CD4-positive, alpha-beta T cell treated with Interleukin-12 subunit alpha and Interleukin-12 subunit beta, for 1 hour (primary cell): ENCODE measurements around the gene PFKL.
"Not testable (repeated sequence)": the region's sequence is repeated elsewhere in the genome, so short reads cannot be mapped to it uniquely, and the experiment has no call there.

Experiments
- DNase-seq: peaks from one replicate; pipeline ENCODE4 v3.0.0-alpha.2; 2020

The PFKL gene

GRCh38 chr21:44349416-44349846, 49.6 kb downstream of the PFKL start:
- no peak for DNase-seq

DNA sequence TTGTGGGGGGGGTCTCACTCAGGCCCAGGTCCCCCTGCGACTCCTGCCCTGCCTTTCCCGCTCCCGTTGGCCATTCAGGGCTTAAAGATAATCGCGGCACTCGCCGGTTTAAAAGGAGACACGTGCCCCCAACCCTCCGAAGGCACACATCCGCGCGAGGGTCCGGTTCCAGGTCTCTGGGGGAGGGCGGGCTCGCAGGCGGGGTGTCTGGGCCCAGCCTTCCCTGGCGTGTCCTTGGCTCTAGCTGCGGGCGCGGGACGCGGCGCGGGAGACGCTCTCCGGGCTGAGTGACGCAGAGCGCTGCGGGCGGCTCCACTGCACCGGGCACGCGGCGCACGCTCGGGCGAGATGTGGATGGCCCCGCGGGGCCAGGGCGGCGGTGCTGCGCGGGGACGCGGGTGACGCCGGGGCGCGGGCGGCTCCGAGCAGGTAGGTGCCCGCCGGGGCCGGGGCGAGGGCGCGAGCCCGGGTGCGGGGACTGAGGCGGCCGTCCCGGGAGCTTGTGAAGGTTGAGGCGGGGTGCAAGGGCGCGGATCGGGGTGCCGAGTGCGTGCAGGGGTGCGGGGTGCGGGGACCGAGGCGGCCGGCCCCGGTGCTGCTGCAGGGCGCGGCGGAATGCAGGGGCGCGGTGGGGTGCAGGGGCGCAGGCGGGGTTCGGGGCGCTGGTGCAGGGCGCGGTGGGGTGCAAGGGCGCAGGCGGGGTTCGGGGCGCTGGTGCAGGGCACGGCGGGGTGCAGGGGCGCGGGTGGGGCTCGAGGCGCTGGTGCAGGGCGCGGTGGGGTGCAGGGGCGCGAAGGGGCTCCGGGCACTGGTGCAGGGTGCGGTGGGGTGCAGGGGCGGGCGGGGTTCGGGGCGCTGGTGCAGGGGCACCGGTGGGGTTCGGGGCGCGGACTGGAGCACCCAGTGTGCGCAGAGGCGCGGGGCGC, 50.3 kb downstream of the PFKL start:
- DNase-seq: no peak

- DNase-seq: no peak
Measured at GRCh38 chr21:44350773-44351481, 51.1 kb downstream of the PFKL start.

GRCh38 chr21:44351535-44352252, 51.8 kb downstream of the PFKL start:
- DNase-seq: no peak

GRCh38 chr21:44352253-44352860, 52.5 kb downstream of the PFKL start:
- DNase-seq: no peak

GRCh38 chr21:44353191-44353970, 53.5 kb downstream of the PFKL start, which contains the start of gene TRPM2:
Gene TRPM2, plus strand, starts transcription at chr21:44353621. Its CDS starts 80 bp downstream, at chr21:44353701.
- DNase-seq: peak; percentile 31

DNA sequence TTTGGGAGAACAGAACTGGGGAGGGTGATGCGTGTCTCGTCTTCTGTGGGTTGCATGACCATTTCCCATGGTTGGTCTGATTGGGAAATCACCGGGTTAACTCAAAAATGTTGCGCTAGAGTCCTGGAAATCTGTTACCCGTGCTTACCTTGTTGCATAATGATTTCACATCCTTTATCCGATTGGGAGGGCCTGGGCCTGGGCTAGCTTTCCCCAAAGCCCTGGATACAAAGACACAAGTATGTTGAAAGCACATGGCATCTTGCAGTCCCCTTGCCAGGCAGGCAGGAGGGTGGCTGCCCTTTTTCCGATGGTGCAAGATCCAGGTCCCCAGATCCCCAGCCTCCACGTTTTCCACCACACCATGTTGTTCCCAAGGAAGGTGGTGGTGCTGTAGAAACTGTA, 54.1 kb downstream of the PFKL start:
- no peak for DNase-seq

- DNase-seq: no peak
Measured at GRCh38 chr21:44354775-44355771, 55.2 kb downstream of the PFKL start.

DNA sequence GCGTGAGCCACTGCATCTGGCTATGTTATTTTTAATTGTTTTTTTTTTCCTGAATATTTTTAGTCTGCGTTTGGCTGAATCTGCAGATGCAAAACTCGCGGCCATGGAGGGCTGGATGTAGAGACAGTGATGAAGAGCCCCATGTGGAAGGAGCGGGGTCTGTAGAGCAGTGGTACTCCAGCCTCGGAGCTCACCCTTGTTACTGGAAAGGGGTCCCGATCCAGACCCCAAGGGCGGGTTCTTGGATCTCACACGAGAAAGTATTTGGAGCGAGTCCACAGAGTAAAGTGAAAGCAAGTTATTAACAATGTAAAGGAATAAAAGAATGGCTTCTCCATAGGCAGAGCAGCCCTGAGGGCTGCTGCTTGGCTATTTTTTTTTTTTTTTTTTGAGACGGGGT, 56.3 kb downstream of the PFKL start:
- DNase-seq: no peak

DNA sequence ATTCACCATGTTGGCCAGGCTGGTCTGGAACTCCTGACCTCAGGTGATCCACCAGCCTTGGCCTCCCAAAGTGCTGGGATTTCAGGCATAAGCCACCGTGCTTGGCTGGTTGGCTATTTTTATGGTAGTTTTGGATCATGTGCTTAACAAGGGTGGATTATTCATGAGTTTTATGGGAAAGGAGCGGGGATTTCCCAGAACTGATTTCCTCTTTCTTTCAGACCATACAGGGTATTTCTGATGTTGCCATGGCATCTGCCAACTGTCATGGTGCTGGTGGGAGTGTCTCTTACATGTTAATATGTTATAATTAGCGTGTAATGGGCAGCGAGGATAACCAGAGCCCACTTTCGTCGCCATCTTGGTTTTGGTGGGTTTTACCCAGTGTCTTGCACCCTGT, 56.8 kb downstream of the PFKL start:
- no peak for DNase-seq

DNA sequence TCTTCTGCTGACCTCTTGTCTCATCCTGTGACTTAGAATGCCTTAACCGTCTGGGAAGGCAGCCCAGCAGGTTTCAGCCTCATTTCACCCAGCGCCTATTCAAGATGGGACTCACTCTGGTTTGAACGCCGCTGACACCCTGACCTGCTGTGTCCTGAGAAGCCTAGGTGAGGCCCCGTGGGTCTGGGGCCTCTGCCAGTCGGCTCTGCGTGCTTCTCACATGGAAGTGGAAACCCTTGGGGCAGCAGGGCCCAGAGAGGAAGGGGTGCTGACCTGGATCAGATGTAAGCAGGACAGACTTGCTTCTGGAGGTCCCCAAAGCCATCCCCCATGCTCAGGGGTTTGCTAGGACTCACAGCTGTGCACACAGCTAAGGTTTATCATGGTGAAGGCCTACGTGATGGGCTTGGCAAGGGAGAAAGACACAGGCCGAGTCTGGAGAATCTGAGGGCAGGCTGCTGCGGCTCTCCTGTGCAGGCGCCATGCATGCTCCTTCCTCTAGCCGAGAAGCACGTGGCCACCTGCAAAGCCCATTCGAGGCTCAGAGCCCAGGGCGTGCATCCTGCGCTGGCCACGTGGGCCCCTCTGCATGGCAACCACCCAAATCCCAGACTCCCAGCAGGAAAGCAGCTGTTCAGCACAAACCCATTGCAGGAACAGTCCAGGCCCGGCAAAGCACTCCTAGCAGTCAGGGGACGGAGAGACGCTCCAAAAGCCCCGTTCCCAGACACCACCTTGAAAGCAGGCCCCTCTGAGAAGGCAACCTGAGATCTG, 57.4 kb downstream of the PFKL start:
- DNase-seq: no peak

- DNase-seq: no peak
Measured at GRCh38 chr21:44359396-44359795, 59.5 kb downstream of the PFKL start.

DNA sequence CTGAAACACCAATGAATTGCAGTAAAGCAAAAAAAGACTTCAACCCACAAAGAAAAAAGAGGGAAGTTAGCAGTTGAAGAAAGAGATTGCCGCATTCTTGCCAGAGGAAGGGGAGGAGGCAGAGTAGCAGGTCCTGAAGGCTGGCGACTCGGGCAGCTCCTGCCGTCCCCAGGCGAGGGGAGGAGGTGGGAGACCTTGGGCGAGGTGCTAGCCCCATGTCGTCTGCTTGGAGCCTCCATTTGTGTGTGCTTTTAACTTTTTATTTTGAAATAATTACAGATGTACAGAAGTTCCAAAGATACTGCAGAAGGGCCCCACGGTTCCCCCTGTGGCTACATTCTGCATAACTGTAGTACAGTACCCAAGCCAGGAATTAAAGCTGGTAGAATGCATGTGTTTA, 60.3 kb downstream of the PFKL start:
- no peak for DNase-seq

- not testable (repeated sequence) for DNase-seq
Measured at GRCh38 chr21:44361903-44362302, 62.0 kb downstream of the PFKL start.

GRCh38 chr21:44363278-44363677, 63.4 kb downstream of the PFKL start:
- no peak for DNase-seq

- DNase-seq: no peak
Measured at GRCh38 chr21:44364151-44365053, 64.5 kb downstream of the PFKL start.

GRCh38 chr21:44365251-44365966, 65.6 kb downstream of the PFKL start:
- DNase-seq: no peak

DNA sequence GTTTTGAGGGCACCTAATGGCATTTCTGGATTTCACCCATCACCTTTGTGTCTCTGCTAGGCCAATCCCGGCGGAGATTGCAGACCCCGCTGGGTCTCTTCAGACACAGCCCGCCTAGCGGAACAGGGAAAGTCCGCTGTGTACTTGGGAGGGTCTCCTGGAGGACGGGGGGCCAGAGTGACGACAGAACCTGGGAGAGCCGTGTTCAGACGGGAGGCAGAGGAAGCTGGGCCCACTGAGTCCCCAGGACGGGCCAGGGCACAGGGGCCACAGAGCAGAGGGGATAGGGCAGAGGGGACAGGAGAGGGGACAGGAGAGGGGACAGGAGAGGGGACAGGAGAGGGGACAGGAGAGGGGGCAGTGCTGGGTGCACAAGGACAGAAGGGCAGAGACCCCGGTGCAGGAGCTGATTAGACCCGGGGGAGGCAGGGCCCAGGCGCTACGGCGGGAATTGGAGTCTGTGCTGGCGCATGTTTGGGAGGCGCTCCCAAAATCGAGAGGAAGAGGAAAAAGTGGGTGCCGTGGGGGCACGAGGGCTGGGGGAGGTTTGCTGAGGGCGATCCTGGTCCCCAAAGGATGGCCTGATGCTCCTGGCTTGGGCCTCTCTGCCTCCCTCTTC, 66.2 kb downstream of the PFKL start:
- no peak for DNase-seq
